ENCODE data around the gene FANK1.

- TF ChIP-seq EP300 (IDR thresholded peaks at IDR 0.05; ENCODE audit: borderline replicate concordance), result no peak
- TF ChIP-seq TAF1 (IDR thresholded peaks at IDR 0.05; ENCODE audit: low read depth), result no peak
- no peak for TF ChIP-seq NFIC (IDR thresholded peaks at IDR 0.05)
- TF ChIP-seq, protein P1, sequence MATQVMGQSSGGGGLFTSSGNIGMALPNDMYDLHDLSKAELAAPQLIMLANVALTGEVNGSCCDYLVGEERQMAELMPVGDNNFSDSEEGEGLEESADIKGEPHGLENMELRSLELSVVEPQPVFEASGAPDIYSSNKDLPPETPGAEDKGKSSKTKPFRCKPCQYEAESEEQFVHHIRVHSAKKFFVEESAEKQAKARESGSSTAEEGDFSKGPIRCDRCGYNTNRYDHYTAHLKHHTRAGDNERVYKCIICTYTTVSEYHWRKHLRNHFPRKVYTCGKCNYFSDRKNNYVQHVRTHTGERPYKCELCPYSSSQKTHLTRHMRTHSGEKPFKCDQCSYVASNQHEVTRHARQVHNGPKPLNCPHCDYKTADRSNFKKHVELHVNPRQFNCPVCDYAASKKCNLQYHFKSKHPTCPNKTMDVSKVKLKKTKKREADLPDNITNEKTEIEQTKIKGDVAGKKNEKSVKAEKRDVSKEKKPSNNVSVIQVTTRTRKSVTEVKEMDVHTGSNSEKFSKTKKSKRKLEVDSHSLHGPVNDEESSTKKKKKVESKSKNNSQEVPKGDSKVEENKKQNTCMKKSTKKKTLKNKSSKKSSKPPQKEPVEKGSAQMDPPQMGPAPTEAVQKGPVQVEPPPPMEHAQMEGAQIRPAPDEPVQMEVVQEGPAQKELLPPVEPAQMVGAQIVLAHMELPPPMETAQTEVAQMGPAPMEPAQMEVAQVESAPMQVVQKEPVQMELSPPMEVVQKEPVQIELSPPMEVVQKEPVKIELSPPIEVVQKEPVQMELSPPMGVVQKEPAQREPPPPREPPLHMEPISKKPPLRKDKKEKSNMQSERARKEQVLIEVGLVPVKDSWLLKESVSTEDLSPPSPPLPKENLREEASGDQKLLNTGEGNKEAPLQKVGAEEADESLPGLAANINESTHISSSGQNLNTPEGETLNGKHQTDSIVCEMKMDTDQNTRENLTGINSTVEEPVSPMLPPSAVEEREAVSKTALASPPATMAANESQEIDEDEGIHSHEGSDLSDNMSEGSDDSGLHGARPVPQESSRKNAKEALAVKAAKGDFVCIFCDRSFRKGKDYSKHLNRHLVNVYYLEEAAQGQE (IDR thresholded peaks at IDR 0.05; ENCODE audit: low read depth), result no peak
Measured at GRCh38 chr10:125848857-125849256, 47.5 kb upstream of the FANK1 start.

Data from Ishikawa (cell line).